ENCODE results near the gene RAP1GAP. TPM values are rescaled to one million over a fixed set of nuclear protein-coding genes. Genes with fewer than 3 reads are reported as not detected.
"Not testable (repeated sequence)": the region's sequence is repeated elsewhere in the genome, so short reads cannot be mapped to it uniquely, and the experiment has no call there.

RAP1GAP gene
- polyA plus RNA-seq, 2 of the 4 experiments (the other 2 are of a cell fraction), result 5.4 to 16.7 TPM

DNA sequence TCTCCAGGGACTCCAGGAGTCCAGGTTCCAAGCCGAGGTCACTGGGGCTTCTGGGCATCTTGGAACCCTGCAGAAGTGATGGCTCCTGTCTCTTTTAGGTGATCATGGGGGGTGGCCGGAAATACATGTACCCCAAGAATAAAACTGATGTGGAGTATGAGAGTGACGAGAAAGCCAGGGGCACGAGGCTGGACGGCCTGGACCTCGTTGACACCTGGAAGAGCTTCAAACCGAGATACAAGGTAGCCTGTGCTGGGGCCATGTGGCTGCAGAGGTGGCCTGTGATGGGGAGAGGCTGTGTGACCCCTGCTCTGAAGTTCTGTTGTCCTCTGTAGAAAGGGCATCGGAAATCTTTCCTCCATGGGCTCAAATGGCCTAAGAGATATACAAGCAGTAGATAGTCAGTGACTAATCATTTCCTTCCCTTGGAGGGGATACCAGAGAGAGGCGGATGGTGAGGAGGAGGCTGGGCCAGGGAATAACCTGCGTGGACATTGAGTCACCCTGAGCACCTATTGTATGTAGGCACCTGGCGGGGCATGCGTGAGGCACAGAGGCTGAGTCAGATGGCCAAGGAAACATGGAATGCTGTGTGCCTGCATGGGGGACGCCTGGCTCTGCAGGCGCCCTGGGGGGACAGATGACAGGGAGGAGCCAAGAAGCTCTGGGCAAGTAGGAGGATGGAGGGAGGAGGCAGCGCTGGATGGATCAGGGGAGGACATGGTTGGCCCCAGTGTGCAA, 101.0 kb downstream of the RAP1GAP start:
- Histone ChIP-seq H3K27ac (no peak overlapping the region), H3K9me3 (no peaks in the 10 kb centered on the region), H3K4me3 (no peak overlapping the region), H3K4me2 (no peak overlapping the region), H3K4me1 (no peaks in the 10 kb centered on the region)
- no peak for DNase-seq (ENCODE audit: low read depth in 1 of 2, low spot score in 1 of 2)
- no peak for ATAC-seq
- FAIRE-seq, result no peak
- ChIA-PET POLR2A (no interaction called here), CTCF (interaction anchor here (0.6 kb wide), 1 partner anchor 168 kb away, joined by 3 read pairs; no protein-coding TSS in a partner anchor)
- WGBS (ENCODE audit: missing lambda C conversion rate), result 75% methylated on average over 13 of the region's 15 CpGs
- TF ChIP-seq CTCF (IDR thresholded peaks at IDR 0.05) (no peak), RAD21 (conservative IDR thresholded peaks at IDR 0.05 in 1 of 2, IDR thresholded peaks at IDR 0.05 in 1 of 2) (no peak), ZC3H11A (IDR thresholded peaks at IDR 0.05) (no peak), MYC (IDR thresholded peaks at IDR 0.05; ENCODE audit: borderline replicate concordance, low read length) (no peak), JUNB (IDR thresholded peaks at IDR 0.05) (no peak)
- TF ChIP-seq, protein P1, sequence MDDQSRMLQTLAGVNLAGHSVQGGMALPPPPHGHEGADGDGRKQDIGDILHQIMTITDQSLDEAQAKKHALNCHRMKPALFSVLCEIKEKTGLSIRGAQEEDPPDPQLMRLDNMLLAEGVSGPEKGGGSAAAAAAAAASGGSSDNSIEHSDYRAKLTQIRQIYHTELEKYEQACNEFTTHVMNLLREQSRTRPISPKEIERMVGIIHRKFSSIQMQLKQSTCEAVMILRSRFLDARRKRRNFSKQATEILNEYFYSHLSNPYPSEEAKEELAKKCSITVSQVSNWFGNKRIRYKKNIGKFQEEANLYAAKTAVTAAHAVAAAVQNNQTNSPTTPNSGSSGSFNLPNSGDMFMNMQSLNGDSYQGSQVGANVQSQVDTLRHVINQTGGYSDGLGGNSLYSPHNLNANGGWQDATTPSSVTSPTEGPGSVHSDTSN (IDR thresholded peaks at IDR 0.05), result no peak

- Histone ChIP-seq H3K27ac (no peak overlapping the region), H3K9me3 (no peaks in the 10 kb centered on the region), H3K4me1 (no peaks in the 10 kb centered on the region), H3K4me2 (no peak overlapping the region), H3K4me3 (no peak overlapping the region)
- ATAC-seq (no peak; a peak in 1 of 6 replicates), FAIRE-seq (no peak), DNase-seq (ENCODE audit: low read depth in 1 of 2, low spot score in 1 of 2) (no peak)
- POLR2A ChIA-PET, result no interaction called here
- CTCF ChIA-PET, result no interaction called here
- TF ChIP-seq BCL3 (IDR thresholded peaks at IDR 0.05) (no peak), PHF8 (IDR thresholded peaks at IDR 0.05; ENCODE audit: borderline replicate concordance, low read depth) (no peak), JUNB (IDR thresholded peaks at IDR 0.05) (no peak), NFE2L2 (conservative IDR thresholded peaks at IDR 0.05; ENCODE audit: low read length) (no peak), CBX8 (IDR thresholded peaks at IDR 0.05) (no peak), HOXB13 (CRISPR knock-in tag; IDR thresholded peaks at IDR 0.05; ENCODE audit: low read depth) (no peak), HDAC2 (IDR thresholded peaks at IDR 0.05) (no peak), ZNF302 (CRISPR knock-in tag; IDR thresholded peaks at IDR 0.05) (no peak)
- WGBS (ENCODE audit: missing lambda C conversion rate), result 87% methylated on average over 16 of the region's 24 CpGs
These were observed 101.7 kb downstream of the RAP1GAP start for GRCh38 chr1:21567241-21568005.

DNA sequence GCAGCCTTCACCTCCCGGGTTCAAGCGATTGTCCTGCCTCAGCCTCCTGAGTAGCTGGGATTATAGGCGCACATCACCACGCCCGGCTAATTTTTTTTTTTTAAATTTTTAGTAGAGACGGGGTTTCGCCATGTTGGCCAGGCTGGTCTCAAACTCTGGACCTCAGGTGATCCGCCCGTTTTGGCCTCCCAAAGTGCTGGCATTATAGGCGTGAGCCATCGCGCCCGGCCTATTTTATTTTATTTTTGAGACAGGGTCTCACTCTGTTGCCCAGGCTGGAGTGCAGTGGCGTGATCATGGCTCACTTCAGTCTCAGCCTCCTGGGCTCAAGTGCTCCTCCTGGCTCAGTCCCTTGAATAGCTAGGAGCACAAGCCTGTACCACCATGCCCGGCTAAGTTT, 102.8 kb downstream of the RAP1GAP start:
- FAIRE-seq; H3K4me2 ChIP-seq; H3K27ac ChIP-seq; ATAC-seq; H3K4me3 ChIP-seq; H3K9me3 ChIP-seq; H3K4me1 ChIP-seq; DNase-seq (ENCODE audit: low read depth in 1 of 2, low spot score in 1 of 2): not testable (repeated sequence)
- POLR2A ChIA-PET, result interaction anchor here (0.6 kb wide), 1 partner anchor 907 kb away, joined by 5 read pairs; no protein-coding TSS in a partner anchor
- CTCF ChIA-PET, result interaction anchor here (0.6 kb wide), 1 partner anchor 312 kb away, joined by 4 read pairs; no protein-coding TSS in a partner anchor
- 88% methylated on average over 14 of the region's 15 CpGs for WGBS (ENCODE audit: missing lambda C conversion rate)

- FAIRE-seq, result no peak
- POLR2A ChIA-PET, result no interaction called here
- no peak overlapping the region for H3K27ac ChIP-seq
- no peak overlapping the region for H3K4me2 ChIP-seq
- no peak for ATAC-seq
- no peak overlapping the region for H3K4me3 ChIP-seq
- DNase-seq (ENCODE audit: low read depth in 1 of 2, low spot score in 1 of 2), result no peak
- H3K4me1 ChIP-seq, result no peaks in the 10 kb centered on the region
- H3K9me3 ChIP-seq, result no peaks in the 10 kb centered on the region
- CTCF ChIA-PET, result no interaction called here
- 26% methylated on average over 5 of the region's 8 CpGs for WGBS (ENCODE audit: missing lambda C conversion rate)
- no peak for TF ChIP-seq PHF8 (IDR thresholded peaks at IDR 0.05; ENCODE audit: borderline replicate concordance, low read depth)
- no peak for TF ChIP-seq TP53 (CRISPR knock-in tag; IDR thresholded peaks at IDR 0.05)
- no peak for TF ChIP-seq BCL3 (IDR thresholded peaks at IDR 0.05)
- no peak for TF ChIP-seq SMC3 (IDR thresholded peaks at IDR 0.05)
- no peak for TF ChIP-seq USF2 (IDR thresholded peaks at IDR 0.05)
- no peak for TF ChIP-seq JUN (IDR thresholded peaks at IDR 0.05)
- no peak for TF ChIP-seq CHD2 (IDR thresholded peaks at IDR 0.05; ENCODE audit: low read length, partially characterized antibody)
- TF ChIP-seq TFCP2L1 (CRISPR knock-in tag; IDR thresholded peaks at IDR 0.05), result no peak
- TF ChIP-seq ZFP36 (IDR thresholded peaks at IDR 0.05; ENCODE audit: borderline replicate concordance, partially characterized antibody), result no peak
- TF ChIP-seq HEYL (CRISPR knock-in tag; IDR thresholded peaks at IDR 0.05), result no peak
- TF ChIP-seq, protein P2, sequence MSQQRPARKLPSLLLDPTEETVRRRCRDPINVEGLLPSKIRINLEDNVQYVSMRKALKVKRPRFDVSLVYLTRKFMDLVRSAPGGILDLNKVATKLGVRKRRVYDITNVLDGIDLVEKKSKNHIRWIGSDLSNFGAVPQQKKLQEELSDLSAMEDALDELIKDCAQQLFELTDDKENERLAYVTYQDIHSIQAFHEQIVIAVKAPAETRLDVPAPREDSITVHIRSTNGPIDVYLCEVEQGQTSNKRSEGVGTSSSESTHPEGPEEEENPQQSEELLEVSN (IDR thresholded peaks at IDR 0.05; ENCODE audit: borderline replicate concordance, low read depth), result no peak
These were observed 103.9 kb downstream of the RAP1GAP start for GRCh38 chr1:21565285-21565684.

Data from A549 (cell line).